GM23338 (cell line): Measurements from ENCODE around the gene SLC38A8. TPM values are rescaled to one million over a fixed set of nuclear protein-coding genes. Genes with fewer than 3 reads are reported as not detected.

ENCODE experiments used
- ATAC-seq: fragments of 200-7000 bp; cut with Tn5 transposase; 3 replicates; pipeline ENCODE4 v1.9.1; 2020
- DNase-seq: peaks from one replicate; pipeline ENCODE4 v3.0.0-alpha.2; 2015; ENCODE audit warnings: low spot score
- H2AFZ ChIP-seq: fragments of 200-600 bp; sonication (generic); 2 replicates; pipeline ENCODE4 v1.8.0; 2016; ENCODE audit warnings: antibody characterized with exemption, mild to moderate bottlenecking, moderate library complexity
- H3F3A ChIP-seq: fragments of 200-600 bp; sonication (generic); replicated peaks from 2 replicates; pipeline ENCODE4 v1.8.0; 2017; ENCODE audit warnings: antibody characterized with exemption, mixed run types, low read depth
- H3K27ac ChIP-seq: fragments of 200-600 bp; sonication (generic); 2 replicates; pipeline ENCODE4 v1.6.1; 2016; ENCODE audit warnings: low read depth
- H3K27me3 ChIP-seq: fragments of 200-600 bp; sonication (generic); 2 replicates; pipeline ENCODE4 v1.8.0; 2016; ENCODE audit warnings: mild to moderate bottlenecking, mixed run types, moderate library complexity; ENCODE audit not compliant: insufficient read depth
- H3K36me3 ChIP-seq: fragments of 200-600 bp; sonication (generic); 2 replicates; pipeline ENCODE4 v1.8.0; 2016; ENCODE audit warnings: mild to moderate bottlenecking; ENCODE audit not compliant: insufficient read depth
- H3K4me1 ChIP-seq: fragments of 200-600 bp; sonication (generic); 2 replicates; pipeline ENCODE4 v1.8.0; 2016; ENCODE audit warnings: mild to moderate bottlenecking, moderate library complexity; ENCODE audit not compliant: insufficient read depth
- H3K4me2 ChIP-seq: fragments of 200-600 bp; sonication (generic); 2 replicates; pipeline ENCODE4 v1.7.1; 2017; ENCODE audit warnings: mixed run types
- H3K4me3 ChIP-seq: fragments of 200-600 bp; sonication (generic); 2 replicates; pipeline ENCODE4 v1.6.1; 2016; ENCODE audit warnings: mixed run types
- H3K79me2 ChIP-seq: fragments of 200-600 bp; sonication (generic); replicated peaks from 2 replicates; pipeline ENCODE4 v1.8.0; 2017; ENCODE audit warnings: mild to moderate bottlenecking; ENCODE audit not compliant: insufficient read depth
- H3K9me2 ChIP-seq: fragments of 200-600 bp; sonication (generic); 2 replicates; pipeline ENCODE4 v1.8.0; 2017; ENCODE audit not compliant: insufficient read depth
- H4K20me1 ChIP-seq: fragments of 200-600 bp; sonication (generic); replicated peaks from 2 replicates; pipeline ENCODE4 v1.8.0; 2017; ENCODE audit warnings: mild to moderate bottlenecking; ENCODE audit not compliant: insufficient read depth
- H3K27ac Mint-ChIP-seq: 2 replicates; pipeline ENCODE4 v1.8.0; 2020; ENCODE audit warnings: inconsistent platforms, mild to moderate bottlenecking, moderate library complexity, mixed read lengths
- H3K27me3 Mint-ChIP-seq: 3 replicates; pipeline ENCODE4 v1.8.0; 2022; ENCODE audit warnings: low read depth, mild to moderate bottlenecking, moderate library complexity, mixed read lengths, inconsistent platforms; ENCODE audit not compliant: insufficient read depth, poor library complexity
- H3K36me3 Mint-ChIP-seq: 3 replicates; pipeline ENCODE4 v1.8.0; 2021; ENCODE audit warnings: low read depth, mild to moderate bottlenecking, inconsistent platforms, moderate library complexity, mixed read lengths
- H3K4me1 Mint-ChIP-seq: 3 replicates; pipeline ENCODE4 v1.8.0; 2020; ENCODE audit warnings: mild to moderate bottlenecking, inconsistent platforms, mixed read lengths
- H3K4me3 Mint-ChIP-seq: 3 replicates; pipeline ENCODE4 v1.8.0; 2021; ENCODE audit warnings: moderate library complexity, mild to moderate bottlenecking, inconsistent platforms, mixed read lengths
- H3K9me3 Mint-ChIP-seq: 3 replicates; pipeline ENCODE4 v1.8.0; 2020; ENCODE audit warnings: moderate library complexity, mild to moderate bottlenecking, inconsistent platforms, mixed read lengths
- CREB1 ChIP-seq: fragments of 250-450 bp; sonication (Bioruptor Pico); IDR thresholded peaks from 2 replicates; pipeline ENCODE4 v1.5.0; 2020; ENCODE audit warnings: low read depth, mild to moderate bottlenecking, moderate library complexity
- ETS1 ChIP-seq: IDR thresholded peaks from 2 replicates; pipeline ENCODE4 v1.6.1; 2016; ENCODE audit warnings: antibody characterized with exemption
- EZH2 ChIP-seq: fragments of 200-600 bp; sonication (generic); IDR thresholded peaks from one replicate; pipeline ENCODE4 v1.8.0; 2017; ENCODE audit warnings: antibody characterized with exemption, mild to moderate bottlenecking, low read depth; ENCODE audit not compliant: unreplicated experiment
- ZNF114 ChIP-seq: fragments of 250-450 bp; sonication (Bioruptor Pico); IDR thresholded peaks from 2 replicates; pipeline ENCODE4 v1.5.0; 2020; ENCODE audit warnings: mild to moderate bottlenecking, moderate library complexity
- ZNF331 ChIP-seq: fragments of 250-450 bp; sonication (Bioruptor Pico); IDR thresholded peaks from 2 replicates; pipeline ENCODE4 v1.5.0; 2020; ENCODE audit warnings: low read depth, mild to moderate bottlenecking, moderate library complexity
- polyA plus RNA-seq: library from polyadenylated mRNA; unstranded; fragments of >200 nt; fragmentation: Nextera tagmentation; extraction: Ambion mirVana; gene quantifications from 2 replicates; pipeline ENCODE4 v1.2.1, GENCODE V29; 2016
- total RNA-seq: library from RNA; depleted of rRNA; stranded (reverse); fragments of >200 nt; shearing (Covaris generic); gene quantifications from 2 replicates; pipeline ENCODE4 v1.2.3, GENCODE V29; 2014
- TF ChIP-seq, protein P1 (sequence below): fragments of 250-450 bp; sonication (Bioruptor Pico); IDR thresholded peaks from 2 replicates; pipeline ENCODE4 v1.5.0; 2020; ENCODE audit warnings: mild to moderate bottlenecking, moderate library complexity

The SLC38A8 gene
- total and polyA plus RNA-seq, 2 experiments from 2014 or later, result not detected

DNA sequence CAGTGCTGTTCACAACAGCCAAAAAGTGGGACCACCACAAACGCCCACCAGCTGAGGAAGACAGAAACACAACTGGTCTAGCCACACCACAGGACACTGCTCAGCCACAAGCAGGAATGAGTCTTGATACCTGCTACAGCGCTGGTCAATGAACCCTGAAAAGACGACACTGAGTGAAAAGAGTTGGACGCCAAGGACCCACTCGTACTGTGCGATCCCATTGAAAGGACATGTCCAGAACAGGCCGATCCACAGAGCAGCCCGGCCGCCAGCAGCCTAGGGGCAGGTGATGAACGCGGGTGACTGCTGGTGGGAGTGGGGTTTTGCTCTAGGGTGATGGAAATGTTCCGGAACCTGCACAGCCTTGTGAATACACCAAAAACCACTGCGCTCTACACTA, 10.6 kb upstream of the SLC38A8 start:
- H3K27ac ChIP-seq, result no peak overlapping the region
- no peaks in the 10 kb centered on the region for H3K79me2 ChIP-seq
- DNase-seq (no peak), ATAC-seq (no peak)
- H2AFZ ChIP-seq, result no peak overlapping the region
- Mint-ChIP-seq H3K27ac (no peak overlapping the region), H3K27me3 (peaks cover 15% of the 10 kb centered on the region), H3K9me3 (no peaks in the 10 kb centered on the region; the same call in 2 of the 3 replicates), H3K36me3 (peaks cover 56% of the 10 kb centered on the region), H3K4me1 (no peaks in the 10 kb centered on the region), H3K4me3 (no peak overlapping the region)
- no peaks in the 10 kb centered on the region for H3K36me3 ChIP-seq
- TF ChIP-seq EZH2 (no peak), ZNF114 (no peak), ETS1 (no peak), CREB1 (CRISPR knock-in tag) (no peak), ZNF331 (CRISPR knock-in tag) (no peak)
- TF ChIP-seq, protein P1, sequence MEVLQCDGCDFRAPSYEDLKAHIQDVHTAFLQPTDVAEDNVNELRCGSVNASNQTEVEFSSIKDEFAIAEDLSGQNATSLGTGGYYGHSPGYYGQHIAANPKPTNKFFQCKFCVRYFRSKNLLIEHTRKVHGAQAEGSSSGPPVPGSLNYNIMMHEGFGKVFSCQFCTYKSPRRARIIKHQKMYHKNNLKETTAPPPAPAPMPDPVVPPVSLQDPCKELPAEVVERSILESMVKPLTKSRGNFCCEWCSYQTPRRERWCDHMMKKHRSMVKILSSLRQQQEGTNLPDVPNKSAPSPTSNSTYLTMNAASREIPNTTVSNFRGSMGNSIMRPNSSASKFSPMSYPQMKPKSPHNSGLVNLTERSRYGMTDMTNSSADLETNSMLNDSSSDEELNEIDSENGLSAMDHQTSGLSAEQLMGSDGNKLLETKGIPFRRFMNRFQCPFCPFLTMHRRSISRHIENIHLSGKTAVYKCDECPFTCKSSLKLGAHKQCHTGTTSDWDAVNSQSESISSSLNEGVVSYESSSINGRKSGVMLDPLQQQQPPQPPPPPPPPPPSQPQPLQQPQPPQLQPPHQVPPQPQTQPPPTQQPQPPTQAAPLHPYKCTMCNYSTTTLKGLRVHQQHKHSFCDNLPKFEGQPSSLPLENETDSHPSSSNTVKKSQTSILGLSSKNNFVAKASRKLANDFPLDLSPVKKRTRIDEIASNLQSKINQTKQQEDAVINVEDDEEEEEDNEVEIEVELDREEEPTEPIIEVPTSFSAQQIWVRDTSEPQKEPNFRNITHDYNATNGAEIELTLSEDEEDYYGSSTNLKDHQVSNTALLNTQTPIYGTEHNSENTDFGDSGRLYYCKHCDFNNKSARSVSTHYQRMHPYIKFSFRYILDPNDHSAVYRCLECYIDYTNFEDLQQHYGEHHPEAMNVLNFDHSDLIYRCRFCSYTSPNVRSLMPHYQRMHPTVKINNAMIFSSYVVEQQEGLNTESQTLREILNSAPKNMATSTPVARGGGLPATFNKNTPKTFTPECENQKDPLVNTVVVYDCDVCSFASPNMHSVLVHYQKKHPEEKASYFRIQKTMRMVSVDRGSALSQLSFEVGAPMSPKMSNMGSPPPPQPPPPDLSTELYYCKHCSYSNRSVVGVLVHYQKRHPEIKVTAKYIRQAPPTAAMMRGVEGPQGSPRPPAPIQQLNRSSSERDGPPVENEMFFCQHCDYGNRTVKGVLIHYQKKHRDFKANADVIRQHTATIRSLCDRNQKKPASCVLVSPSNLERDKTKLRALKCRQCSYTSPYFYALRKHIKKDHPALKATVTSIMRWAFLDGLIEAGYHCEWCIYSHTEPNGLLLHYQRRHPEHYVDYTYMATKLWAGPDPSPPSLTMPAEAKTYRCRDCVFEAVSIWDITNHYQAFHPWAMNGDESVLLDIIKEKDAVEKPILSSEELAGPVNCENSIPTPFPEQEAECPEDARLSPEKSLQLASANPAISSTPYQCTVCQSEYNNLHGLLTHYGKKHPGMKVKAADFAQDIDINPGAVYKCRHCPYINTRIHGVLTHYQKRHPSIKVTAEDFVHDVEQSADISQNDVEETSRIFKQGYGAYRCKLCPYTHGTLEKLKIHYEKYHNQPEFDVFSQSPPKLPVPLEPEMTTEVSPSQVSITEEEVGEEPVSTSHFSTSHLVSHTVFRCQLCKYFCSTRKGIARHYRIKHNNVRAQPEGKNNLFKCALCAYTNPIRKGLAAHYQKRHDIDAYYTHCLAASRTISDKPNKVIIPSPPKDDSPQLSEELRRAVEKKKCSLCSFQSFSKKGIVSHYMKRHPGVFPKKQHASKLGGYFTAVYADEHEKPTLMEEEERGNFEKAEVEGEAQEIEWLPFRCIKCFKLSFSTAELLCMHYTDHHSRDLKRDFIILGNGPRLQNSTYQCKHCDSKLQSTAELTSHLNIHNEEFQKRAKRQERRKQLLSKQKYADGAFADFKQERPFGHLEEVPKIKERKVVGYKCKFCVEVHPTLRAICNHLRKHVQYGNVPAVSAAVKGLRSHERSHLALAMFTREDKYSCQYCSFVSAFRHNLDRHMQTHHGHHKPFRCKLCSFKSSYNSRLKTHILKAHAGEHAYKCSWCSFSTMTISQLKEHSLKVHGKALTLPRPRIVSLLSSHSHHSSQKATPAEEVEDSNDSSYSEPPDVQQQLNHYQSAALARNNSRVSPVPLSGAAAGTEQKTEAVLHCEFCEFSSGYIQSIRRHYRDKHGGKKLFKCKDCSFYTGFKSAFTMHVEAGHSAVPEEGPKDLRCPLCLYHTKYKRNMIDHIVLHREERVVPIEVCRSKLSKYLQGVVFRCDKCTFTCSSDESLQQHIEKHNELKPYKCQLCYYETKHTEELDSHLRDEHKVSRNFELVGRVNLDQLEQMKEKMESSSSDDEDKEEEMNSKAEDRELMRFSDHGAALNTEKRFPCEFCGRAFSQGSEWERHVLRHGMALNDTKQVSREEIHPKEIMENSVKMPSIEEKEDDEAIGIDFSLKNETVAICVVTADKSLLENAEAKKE (CRISPR knock-in tag), result no peak
- no peak overlapping the region for H3K4me2 ChIP-seq
- H3K27me3 ChIP-seq, result no peaks in the 10 kb centered on the region
- no peaks in the 10 kb centered on the region for H3K9me2 ChIP-seq
- H3K4me1 ChIP-seq, result no peaks in the 10 kb centered on the region
- H3F3A ChIP-seq, result no peaks in the 10 kb centered on the region
- H3K4me3 ChIP-seq, result no peak overlapping the region
- no peaks in the 10 kb centered on the region for H4K20me1 ChIP-seq
